ENCODE data around the gene TANGO2.
A peak's percentile ranks its signal among the peaks of the same experiment; 100 is the strongest.

TANGO2 gene

DNA sequence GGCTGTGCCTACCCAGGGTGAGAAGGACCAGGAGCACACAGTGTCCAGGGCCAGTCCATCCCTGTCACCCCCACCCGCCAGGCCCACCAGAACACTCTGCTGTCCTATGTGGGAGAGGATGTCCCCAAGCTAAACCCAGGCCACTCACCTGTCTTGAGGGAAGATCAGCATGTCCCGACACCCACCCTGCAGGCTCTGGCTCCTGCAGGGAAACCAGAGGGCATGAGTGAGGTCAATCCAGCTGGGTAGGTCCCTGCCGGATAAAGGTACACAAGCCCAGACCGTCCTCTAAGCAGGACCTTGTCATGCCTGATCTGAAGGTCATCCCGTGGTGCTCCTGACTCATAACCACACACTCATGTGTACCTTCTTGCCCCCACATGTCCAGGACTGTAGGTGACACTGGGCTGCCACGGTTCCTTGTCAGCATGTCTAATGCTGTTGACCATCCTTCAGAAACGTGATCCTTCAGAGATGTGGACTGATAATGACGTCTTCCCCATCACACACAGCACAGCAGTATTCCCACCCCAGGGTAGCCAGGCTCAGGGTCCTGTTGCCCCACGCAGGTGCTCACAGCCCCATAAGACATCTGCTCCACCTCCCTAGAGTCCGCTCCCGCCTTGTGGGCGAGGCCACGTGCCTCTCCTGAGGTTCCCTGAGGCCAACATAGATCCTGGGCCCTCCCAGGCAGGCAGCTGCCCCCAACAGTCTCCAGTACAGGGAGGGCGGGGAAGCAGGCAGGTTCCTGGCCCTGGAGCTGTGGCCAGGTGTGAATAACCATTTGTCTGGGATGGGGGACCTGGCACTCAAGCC, 10.4 kb upstream of the TANGO2 start:
- peak overlapping the region; percentile 25 for H4K91ac ChIP-seq (ENCODE audit: low read depth, low read length)
- H3K4me3 ChIP-seq (ENCODE audit: low read depth, low read length): no peak overlapping the region
- no peak overlapping the region for H2AK5ac ChIP-seq (ENCODE audit: low read length)
- no peak overlapping the region for H2BK120ac ChIP-seq (ENCODE audit: insufficient read depth, low read length, poor library complexity)
- DNase-seq: no peak
- no peaks in the 10 kb centered on the region for H3K79me1 ChIP-seq (ENCODE audit: low read length)
- H3K14ac ChIP-seq (ENCODE audit: low read length): no peak overlapping the region
- H3K4me2 ChIP-seq (ENCODE audit: low read length): no peak overlapping the region
- no peaks in the 10 kb centered on the region for H3K36me3 ChIP-seq (ENCODE audit: control insufficient read depth in 1 of 2, insufficient read depth in 2 of 2, low read length in 2 of 2)
- no peaks in the 10 kb centered on the region for H3K27me3 ChIP-seq (ENCODE audit: insufficient read depth, low read length)
- H3K18ac ChIP-seq (ENCODE audit: low read length): no peak overlapping the region
- no peak overlapping the region for H4K8ac ChIP-seq (ENCODE audit: low read depth, low read length)
- H3K9me3 ChIP-seq (ENCODE audit: insufficient read depth, low read depth, low read length): peaks cover 5% of the 10 kb centered on the region
- H4K12ac ChIP-seq (ENCODE audit: low read depth, low read length): no peak overlapping the region
- H3K27ac ChIP-seq (ENCODE audit: low read depth, low read length): no peak overlapping the region
- no peak overlapping the region for H2BK5ac ChIP-seq (ENCODE audit: low read depth, low read length, poor library complexity)
- H3K79me2 ChIP-seq (ENCODE audit: control insufficient read depth, insufficient read depth, low read length, poor library complexity): no peaks in the 10 kb centered on the region
- no peak overlapping the region for H3K4ac ChIP-seq (ENCODE audit: low read depth, low read length)
- H2AFZ ChIP-seq (ENCODE audit: insufficient read depth, low read length, poor library complexity): no peak overlapping the region
- H3K4me1 ChIP-seq (ENCODE audit: control insufficient read depth in 1 of 2, insufficient read depth in 2 of 2, low read length in 2 of 2): peaks cover 0 to 3% of the 10 kb centered on the region in 2 experiments
- H3K9ac ChIP-seq (ENCODE audit: low read length): no peak overlapping the region
- H2BK12ac ChIP-seq (ENCODE audit: low read length): no peak overlapping the region
- WGBS (ENCODE audit: extremely low coverage, insufficient coverage, insufficient read length): no CpG with 5 or more reads among the region's 14 CpGs
- H3K23ac ChIP-seq (ENCODE audit: low read length): no peak overlapping the region

DNA sequence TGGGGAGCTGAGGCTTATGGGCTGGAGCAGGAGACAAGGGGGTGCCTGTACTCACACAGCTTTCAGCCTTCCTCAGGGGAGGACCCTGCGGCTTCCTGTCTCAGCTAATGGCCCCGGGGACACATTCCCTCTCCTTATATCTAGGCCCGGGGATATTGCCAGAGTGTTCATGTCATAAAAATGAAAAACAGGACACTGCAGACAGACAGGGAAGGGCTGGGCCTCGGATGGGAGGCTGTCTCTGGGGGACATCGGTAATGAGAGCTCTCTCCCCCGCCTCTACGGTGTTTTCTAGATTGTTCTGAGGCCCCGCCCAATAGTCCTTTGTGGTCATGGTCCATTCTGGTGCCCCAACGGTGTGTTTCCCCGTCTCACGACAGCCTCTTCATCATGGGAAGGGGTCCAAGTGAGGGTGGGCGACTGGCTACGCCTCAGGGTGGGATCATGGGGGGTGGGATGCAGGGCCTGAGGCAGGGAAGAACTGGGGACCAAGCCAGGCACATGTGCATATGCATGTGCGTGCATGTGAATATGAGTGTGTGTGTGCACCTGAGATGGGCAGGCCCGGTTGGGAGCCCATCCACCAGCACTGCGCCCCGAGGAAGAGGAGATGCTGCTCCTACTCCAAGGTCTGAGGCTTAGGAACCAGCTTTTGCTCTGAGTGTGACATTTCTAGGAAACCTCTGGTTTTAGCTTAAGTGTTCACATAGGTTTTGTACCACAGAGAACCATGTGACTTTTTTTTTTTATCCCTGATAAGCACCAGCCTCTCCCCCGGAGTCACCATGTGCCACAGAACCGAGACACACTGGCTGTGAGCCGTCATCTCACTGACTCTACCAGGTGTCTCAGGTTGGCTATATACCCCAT, 9.6 kb upstream of the TANGO2 start:
- no peak overlapping the region for H4K12ac ChIP-seq (ENCODE audit: low read depth, low read length)
- WGBS (ENCODE audit: extremely low coverage, insufficient coverage, insufficient read length): no CpG with 5 or more reads among the region's 20 CpGs
- no peak overlapping the region for H2AFZ ChIP-seq (ENCODE audit: insufficient read depth, low read length, poor library complexity)
- no peak overlapping the region for H2BK12ac ChIP-seq (ENCODE audit: low read length)
- H3K9ac ChIP-seq (ENCODE audit: low read length): no peak overlapping the region
- no peak overlapping the region for H3K23ac ChIP-seq (ENCODE audit: low read length)
- no peak for DNase-seq
- H3K4me1 ChIP-seq (ENCODE audit: control insufficient read depth in 1 of 2, insufficient read depth in 2 of 2, low read length in 2 of 2): peaks cover 0 to 3% of the 10 kb centered on the region in 2 experiments
- no peak overlapping the region for H3K4ac ChIP-seq (ENCODE audit: low read depth, low read length)
- H3K18ac ChIP-seq (ENCODE audit: low read length): no peak overlapping the region
- peaks cover 5% of the 10 kb centered on the region for H3K9me3 ChIP-seq (ENCODE audit: insufficient read depth, low read depth, low read length)
- peaks cover 4% of the 10 kb centered on the region for H3K27me3 ChIP-seq (ENCODE audit: insufficient read depth, low read length)
- no peak overlapping the region for H3K4me2 ChIP-seq (ENCODE audit: low read length)
- no peaks in the 10 kb centered on the region for H3K36me3 ChIP-seq (ENCODE audit: control insufficient read depth in 1 of 2, insufficient read depth in 2 of 2, low read length in 2 of 2)
- H3K79me1 ChIP-seq (ENCODE audit: low read length): no peaks in the 10 kb centered on the region
- no peak overlapping the region for H2BK120ac ChIP-seq (ENCODE audit: insufficient read depth, low read length, poor library complexity)
- H2BK5ac ChIP-seq (ENCODE audit: low read depth, low read length, poor library complexity): no peak overlapping the region
- no peaks in the 10 kb centered on the region for H3K79me2 ChIP-seq (ENCODE audit: control insufficient read depth, insufficient read depth, low read length, poor library complexity)
- H3K4me3 ChIP-seq (ENCODE audit: low read depth, low read length): no peak overlapping the region
- no peak overlapping the region for H4K91ac ChIP-seq (ENCODE audit: low read depth, low read length)
- H3K14ac ChIP-seq (ENCODE audit: low read length): no peak overlapping the region
- no peak overlapping the region for H2AK5ac ChIP-seq (ENCODE audit: low read length)
- H4K8ac ChIP-seq (ENCODE audit: low read depth, low read length): no peak overlapping the region
- H3K27ac ChIP-seq (ENCODE audit: low read depth, low read length): no peak overlapping the region

DNA sequence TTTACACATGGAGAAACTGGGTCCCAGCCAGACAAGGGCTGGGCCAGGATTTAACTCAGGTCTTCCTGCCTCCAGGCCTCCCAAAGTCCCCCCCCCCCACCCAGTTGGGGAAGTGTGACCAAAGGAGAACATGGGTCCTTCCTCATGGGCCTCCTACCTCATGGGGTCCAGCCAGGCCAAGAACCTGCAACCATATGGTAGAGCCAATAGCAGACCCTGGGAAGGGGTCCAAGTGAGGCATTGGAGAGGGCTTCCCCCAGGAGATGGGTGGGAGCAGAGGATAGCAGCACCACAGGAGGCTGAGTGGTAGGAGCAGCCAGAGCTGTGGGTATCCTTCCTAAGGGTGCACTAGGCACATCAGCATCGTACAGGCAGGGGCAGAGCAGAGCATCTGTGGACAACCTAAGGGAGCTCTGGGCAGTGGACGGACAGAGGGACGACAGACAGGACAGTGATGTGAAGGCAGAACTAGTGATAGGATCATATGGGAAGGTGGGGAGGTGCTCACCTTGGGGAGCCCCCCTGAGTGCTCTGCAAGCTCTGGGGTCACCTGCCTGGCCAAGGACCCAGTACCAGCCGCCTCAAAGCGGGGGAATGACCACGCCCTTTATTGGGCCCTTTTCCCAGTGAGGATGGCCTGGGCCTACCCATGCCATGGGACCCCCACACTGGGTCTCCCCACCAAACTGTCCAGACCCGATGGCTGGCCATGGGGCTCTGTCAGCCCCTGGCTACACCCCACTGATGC, 8.7 kb upstream of the TANGO2 start:
- no peak for DNase-seq
- H3K4ac ChIP-seq (ENCODE audit: low read depth, low read length): no peak overlapping the region
- no peak overlapping the region for H3K27ac ChIP-seq (ENCODE audit: low read depth, low read length)
- no peaks in the 10 kb centered on the region for H3K79me2 ChIP-seq (ENCODE audit: control insufficient read depth, insufficient read depth, low read length, poor library complexity)
- no peak overlapping the region for H4K91ac ChIP-seq (ENCODE audit: low read depth, low read length)
- no CpG with 5 or more reads among the region's 7 CpGs for WGBS (ENCODE audit: extremely low coverage, insufficient coverage, insufficient read length)
- H2AFZ ChIP-seq (ENCODE audit: insufficient read depth, low read length, poor library complexity): no peak overlapping the region
- H2AK5ac ChIP-seq (ENCODE audit: low read length): no peak overlapping the region
- peaks cover 5% of the 10 kb centered on the region for H3K9me3 ChIP-seq (ENCODE audit: insufficient read depth, low read depth, low read length)
- H4K8ac ChIP-seq (ENCODE audit: low read depth, low read length): no peak overlapping the region
- H4K12ac ChIP-seq (ENCODE audit: low read depth, low read length): no peak overlapping the region
- no peak overlapping the region for H2BK5ac ChIP-seq (ENCODE audit: low read depth, low read length, poor library complexity)
- H3K4me1 ChIP-seq (ENCODE audit: control insufficient read depth in 1 of 2, insufficient read depth in 2 of 2, low read length in 2 of 2): peaks cover under 1 to 3% of the 10 kb centered on the region in 2 experiments
- no peaks in the 10 kb centered on the region for H3K36me3 ChIP-seq (ENCODE audit: control insufficient read depth in 1 of 2, insufficient read depth in 2 of 2, low read length in 2 of 2)
- peaks cover 6% of the 10 kb centered on the region for H3K27me3 ChIP-seq (ENCODE audit: insufficient read depth, low read length)
- H2BK12ac ChIP-seq (ENCODE audit: low read length): no peak overlapping the region
- H3K9ac ChIP-seq (ENCODE audit: low read length): no peak overlapping the region
- no peaks in the 10 kb centered on the region for H3K79me1 ChIP-seq (ENCODE audit: low read length)
- no peak overlapping the region for H3K14ac ChIP-seq (ENCODE audit: low read length)
- no peak overlapping the region for H2BK120ac ChIP-seq (ENCODE audit: insufficient read depth, low read length, poor library complexity)
- H3K4me3 ChIP-seq (ENCODE audit: low read depth, low read length): no peak overlapping the region
- H3K18ac ChIP-seq (ENCODE audit: low read length): no peak overlapping the region
- H3K23ac ChIP-seq (ENCODE audit: low read length): no peak overlapping the region
- H3K4me2 ChIP-seq (ENCODE audit: low read length): no peak overlapping the region

DNA sequence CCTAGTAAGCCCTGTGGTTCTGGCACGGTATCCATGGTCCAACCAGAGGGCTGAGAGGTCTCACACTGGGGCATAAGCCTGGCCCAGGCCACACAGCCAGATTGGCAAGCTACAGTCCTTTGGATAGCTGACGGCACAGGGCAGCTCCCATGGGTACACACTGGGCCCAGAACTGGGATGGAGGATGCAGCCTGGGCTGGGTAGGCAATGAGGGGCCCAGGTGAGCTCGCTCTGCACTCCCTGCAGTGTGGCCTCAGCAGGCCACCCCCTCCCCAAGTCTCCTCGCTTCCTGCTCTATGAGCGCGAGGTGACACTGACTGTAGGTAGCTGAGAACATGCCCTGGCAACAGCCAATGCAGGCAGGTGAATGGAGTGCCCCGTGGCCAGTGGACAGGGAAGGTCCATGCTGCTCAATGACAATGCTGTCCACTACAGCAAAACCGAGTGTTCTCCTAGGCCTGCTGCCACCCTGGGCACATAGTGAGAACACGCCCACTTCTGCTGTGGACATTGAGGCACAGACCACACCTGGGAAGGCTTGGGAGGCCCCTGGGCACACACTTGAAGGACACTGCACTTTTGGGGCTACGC, 8.1 kb upstream of the TANGO2 start:
- Histone ChIP-seq H3K18ac (ENCODE audit: low read length) (no peak overlapping the region), H3K27me3 (ENCODE audit: insufficient read depth, low read length) (peaks cover 11% of the 10 kb centered on the region), H3K79me2 (ENCODE audit: control insufficient read depth, insufficient read depth, low read length, poor library complexity) (no peaks in the 10 kb centered on the region), H3K9me3 (ENCODE audit: insufficient read depth, low read depth, low read length) (peaks cover 8% of the 10 kb centered on the region), H3K23ac (ENCODE audit: low read length) (no peak overlapping the region), H3K79me1 (ENCODE audit: low read length) (no peaks in the 10 kb centered on the region), H3K4me3 (ENCODE audit: low read depth, low read length) (no peak overlapping the region), H2BK12ac (ENCODE audit: low read length) (no peak overlapping the region), H3K27ac (ENCODE audit: low read depth, low read length) (no peak overlapping the region), H3K4ac (ENCODE audit: low read depth, low read length) (no peak overlapping the region), H4K12ac (ENCODE audit: low read depth, low read length) (no peak overlapping the region), H3K14ac (ENCODE audit: low read length) (no peak overlapping the region), H3K4me2 (ENCODE audit: low read length) (no peak overlapping the region), H4K8ac (ENCODE audit: low read depth, low read length) (no peak overlapping the region), H3K36me3 (ENCODE audit: control insufficient read depth in 1 of 2, insufficient read depth in 2 of 2, low read length in 2 of 2) (no peaks in the 10 kb centered on the region), H3K9ac (ENCODE audit: low read length) (no peak overlapping the region), H3K4me1 (ENCODE audit: control insufficient read depth in 1 of 2, insufficient read depth in 2 of 2, low read length in 2 of 2) (peaks cover 3% of the 10 kb centered on the region in 2 experiments), H2AFZ (ENCODE audit: insufficient read depth, low read length, poor library complexity) (no peak overlapping the region), H2BK120ac (ENCODE audit: insufficient read depth, low read length, poor library complexity) (no peak overlapping the region), H4K91ac (ENCODE audit: low read depth, low read length) (no peak overlapping the region), H2AK5ac (ENCODE audit: low read length) (peak overlapping the region; percentile 58), H2BK5ac (ENCODE audit: low read depth, low read length, poor library complexity) (no peak overlapping the region)
- DNase-seq: no peak
- no CpG with 5 or more reads among the region's 10 CpGs for WGBS (ENCODE audit: extremely low coverage, insufficient coverage, insufficient read length)
